Right hindlimb (tissue), 1 donor: Measurements from ENCODE around the gene QPCTL.
A peak's percentile ranks its signal among the peaks of the same experiment; 100 is the strongest.

Experiments used
- DNase-seq: peaks from one replicate; pipeline ENCODE4 v3.0.0-alpha.2; 2018

Gene QPCTL

DNA sequence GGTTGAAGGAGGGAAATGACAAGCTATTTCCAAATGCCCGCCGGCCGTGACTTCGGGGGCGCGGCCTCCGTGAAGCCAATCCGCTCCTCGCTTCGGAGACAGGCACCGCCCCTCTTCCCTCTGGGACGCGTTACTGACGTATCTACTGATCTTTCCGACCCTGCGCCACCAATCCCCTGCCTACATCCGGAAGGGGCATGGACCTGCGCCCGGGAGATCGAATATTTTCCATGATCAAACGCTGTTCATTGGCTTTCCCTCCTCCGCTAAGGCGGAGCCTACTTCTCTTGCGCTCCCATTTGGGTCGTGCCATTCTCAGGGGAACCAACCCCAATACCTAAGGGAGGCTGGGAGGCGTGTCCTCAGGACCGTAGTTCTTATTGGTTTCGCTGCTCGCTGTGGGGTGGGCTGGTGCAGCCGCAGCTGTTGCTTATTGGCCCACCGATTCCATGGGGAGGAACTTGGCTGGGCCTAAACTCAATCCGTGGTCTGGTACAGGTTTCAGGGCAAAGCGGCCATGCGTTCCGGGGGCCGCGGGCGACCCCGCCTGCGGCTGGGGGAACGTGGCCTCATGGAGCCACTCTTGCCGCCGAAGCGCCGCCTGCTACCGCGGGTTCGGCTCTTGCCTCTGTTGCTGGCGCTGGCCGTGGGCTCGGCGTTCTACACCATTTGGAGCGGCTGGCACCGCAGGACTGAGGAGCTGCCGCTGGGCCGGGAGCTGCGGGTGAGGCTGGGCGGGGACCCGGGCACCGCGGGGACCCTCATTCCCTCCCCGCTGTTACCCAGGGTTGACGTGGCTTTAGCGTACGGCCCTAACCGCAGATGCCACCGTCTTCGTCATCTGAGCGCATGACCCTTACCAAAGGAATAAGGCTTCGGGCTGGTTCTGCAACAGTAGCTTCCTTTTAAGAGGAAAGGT is at the start of gene QPCTL:
Gene QPCTL, plus strand, starts transcription at position 480 of the 919 bp plus-strand sequence. Its CDS starts 38 bp downstream, at position 518.
- peak; percentile 96 for DNase-seq

DNA sequence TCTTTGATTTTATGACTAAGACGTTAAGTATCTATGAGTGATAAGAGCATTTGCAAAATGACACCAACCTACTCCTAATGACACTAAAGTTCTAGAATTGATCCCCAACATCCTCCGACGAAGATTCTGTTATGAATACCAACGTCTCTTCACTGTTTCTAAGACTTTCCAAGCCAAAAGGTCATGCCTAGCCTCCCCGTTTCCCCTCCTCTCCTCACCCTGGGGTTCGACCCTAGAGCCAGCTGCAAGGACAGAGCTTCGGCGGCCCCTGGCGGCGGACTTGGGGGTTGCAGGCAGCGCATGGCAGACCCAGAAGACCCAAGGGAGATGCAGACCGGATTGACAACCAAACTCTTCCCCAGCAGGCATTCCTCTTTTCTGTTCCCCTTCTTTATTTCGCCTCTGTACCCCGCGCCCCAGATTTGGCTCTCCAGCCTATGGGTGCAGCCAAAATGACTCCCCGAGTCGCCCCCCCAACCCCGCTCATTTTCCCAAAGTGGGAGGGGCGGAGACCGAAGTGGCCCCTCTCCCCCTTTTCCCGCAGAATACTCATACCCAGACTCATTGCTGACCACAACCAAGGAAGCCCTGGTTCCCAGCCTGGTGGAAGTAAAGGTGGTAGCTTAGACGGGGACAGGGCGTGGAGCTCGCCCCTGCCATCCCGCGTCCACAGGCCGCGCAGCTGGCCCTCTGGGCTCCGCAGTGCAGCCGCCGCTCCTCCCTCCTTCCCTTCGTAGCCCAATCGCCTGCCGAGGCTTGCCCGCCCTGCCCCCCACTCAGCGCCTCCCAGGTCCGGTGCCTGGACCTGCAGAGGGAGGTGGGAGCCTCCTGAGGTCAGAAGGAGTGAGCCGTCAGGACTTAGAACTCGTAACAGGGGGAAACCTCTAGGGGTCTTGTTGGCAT is 49.2 kb upstream of the QPCTL start:
- peak; percentile 91 for DNase-seq

DNA sequence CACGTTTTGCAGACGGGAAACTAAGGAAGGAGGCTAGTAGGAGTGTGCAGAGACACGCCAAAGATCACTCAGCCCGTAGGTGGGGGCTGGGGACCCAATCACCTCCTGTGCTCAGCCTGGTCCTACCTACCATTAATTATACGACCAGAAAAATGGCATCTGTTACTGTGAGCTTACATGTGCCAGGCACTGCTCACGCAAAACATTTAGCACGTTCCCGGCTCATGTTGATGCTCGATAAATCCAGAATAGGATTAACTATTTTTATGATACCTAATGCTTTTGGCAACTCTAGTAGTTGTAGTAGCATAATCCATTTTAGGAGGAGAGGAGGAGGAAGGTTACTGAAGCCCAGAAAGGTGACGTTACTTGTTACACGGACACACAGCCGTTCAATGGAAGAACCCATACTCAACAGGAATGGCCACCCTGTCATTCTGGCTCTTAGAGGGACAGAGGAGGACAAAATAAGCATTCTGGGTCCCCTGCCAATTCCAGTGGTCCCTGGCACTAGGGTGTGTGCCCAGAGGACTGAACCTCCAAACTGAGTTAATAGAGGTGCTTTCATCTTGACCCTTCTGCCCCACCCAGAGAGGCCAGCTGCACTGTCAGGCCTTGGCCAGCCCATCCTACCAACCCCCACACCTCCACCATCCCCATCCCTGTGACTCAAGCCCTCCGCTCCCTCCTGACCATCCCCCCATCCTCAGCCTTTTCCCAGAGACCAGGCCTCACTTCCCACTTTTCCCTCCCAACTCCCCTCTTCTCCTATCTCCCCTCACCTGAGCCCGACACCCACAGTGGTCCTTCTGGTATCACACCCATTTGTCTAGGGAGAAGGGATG is 48.3 kb upstream of the QPCTL start:
- DNase-seq = no peak

DNA sequence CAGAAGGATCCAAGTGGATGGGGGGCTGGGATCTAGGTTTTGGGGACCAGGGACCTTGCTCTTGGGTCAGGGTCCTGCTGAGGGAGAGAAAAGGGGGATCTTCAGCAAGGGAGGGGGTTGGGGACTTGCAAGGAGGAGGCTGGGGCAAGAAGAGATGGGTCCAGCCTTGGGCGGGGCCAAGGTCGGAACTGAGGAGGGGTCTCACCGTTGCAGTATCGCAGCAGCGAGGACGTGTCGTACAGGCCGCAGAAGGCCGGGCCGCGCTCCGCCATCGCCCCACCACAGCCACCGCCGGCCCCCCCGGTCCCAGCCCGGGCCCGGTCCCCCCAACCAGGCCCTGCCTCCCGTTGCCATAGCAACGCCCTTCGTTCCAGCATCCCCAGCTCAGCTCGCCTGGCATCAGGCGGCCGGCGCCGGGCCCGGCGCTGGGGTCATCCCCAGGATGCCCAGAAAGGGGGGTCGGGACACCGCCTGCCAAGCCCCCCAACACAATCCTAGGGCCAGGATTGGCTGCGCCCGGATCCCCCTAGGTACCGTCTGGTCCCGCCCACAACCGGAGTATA is 47.3 kb upstream of the QPCTL start:
- no peak for DNase-seq

DNA sequence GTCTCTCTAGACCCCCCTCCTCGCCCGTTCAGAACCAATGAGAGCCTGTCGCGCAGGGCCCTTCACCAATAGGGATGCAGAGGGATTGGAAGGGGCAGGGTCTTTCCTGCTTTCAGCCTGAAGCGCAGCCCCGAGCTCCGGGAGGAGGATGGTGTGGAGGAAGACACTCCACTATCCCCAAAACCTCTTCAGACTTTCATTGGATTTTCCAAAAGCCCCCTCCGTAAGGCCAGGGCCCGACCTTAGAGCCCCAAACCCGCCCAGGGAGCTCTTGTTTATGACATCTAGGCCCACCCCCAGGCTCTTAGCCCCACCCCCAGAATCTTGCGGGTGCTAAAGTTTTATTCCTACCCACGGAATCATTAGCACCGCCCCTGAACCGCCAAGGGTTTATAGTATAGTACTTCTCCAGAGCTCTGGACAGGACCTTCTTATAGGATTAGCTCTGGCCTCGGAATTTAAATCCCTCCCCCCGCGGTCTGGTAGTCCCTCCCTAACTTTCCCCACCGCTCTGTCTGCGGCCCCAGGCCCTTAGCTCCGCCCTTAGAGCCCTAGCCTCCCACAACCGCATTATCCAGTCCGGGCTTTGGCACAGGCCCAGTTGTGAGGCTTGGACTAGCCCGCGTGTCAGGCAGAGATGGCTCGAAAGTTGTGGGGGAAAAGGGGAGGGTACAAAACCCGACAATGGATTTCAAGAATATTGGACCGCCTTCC is 46.7 kb upstream of the QPCTL start:
- peak; percentile 92 for DNase-seq

DNA sequence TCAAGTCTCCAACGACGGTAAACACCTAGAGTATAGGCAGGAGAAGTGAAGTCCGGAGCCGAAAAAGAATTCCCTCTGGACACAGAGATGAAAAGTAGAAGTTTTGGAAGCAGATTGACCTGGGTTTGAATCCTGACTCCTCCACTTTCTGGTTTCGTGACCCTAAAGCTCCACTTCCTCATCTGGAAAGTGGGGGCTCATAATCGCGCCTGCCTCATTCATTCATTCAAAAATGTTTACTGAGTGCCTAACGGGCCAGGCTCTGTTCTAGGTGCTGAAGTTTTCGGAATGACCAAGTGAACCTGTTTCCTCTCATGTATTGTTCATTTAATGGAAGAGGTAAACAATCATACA is 46.1 kb upstream of the QPCTL start:
- no peak for DNase-seq

GRCh38 chr19:45650722-45651121 is 41.7 kb upstream of the QPCTL start:
- DNase-seq = no peak

GRCh38 chr19:45653634-45654033 is 38.8 kb upstream of the QPCTL start:
- no peak for DNase-seq

DNA sequence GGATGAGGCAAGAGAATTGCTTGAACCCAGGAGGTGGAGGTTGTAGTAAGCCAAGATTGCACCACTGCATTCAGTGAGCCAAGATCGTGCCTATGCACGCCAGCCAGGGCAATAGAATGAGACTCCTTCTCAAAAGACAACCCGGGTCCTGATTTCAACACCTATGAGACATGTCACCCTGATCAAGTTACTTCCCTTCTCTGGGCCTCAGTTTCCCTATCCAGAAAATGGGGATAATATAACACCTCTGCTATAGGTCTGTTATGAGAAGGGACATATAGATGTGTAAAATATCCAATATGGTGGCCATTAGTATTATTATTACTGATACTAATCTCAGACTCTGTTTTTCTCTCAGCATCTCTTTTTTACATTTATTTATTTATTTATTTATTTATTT is 37.4 kb upstream of the QPCTL start:
- no peak for DNase-seq

- DNase-seq = no peak
Observed at GRCh38 chr19:45657520-45658167, 34.8 kb upstream of the QPCTL start.

- no peak for DNase-seq
Observed at GRCh38 chr19:45659096-45659729, 33.3 kb upstream of the QPCTL start.

- DNase-seq = no peak
Observed at GRCh38 chr19:45660636-45661035, 31.8 kb upstream of the QPCTL start.

- no peak for DNase-seq
Observed at GRCh38 chr19:45663800-45664199, 28.7 kb upstream of the QPCTL start.

DNA sequence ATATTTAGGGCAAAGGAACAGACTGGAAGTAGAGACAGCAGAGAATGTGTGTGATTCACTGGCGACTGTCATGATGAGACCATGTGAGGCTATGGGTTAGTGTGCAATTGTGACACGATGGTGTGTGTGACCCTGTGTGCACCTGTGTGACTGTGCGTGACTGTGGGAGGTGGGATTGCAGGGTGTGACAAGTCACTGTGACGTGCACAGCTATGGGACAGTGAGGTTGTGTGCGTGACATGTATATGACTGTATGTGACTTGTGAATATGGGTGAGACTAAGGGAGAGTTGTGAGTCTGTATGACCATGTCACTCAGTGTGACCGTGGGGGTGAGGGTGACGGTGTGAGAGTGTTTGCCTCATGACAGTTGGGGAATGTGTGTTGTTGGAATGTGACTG is 27.9 kb upstream of the QPCTL start:
- no peak for DNase-seq

DNA sequence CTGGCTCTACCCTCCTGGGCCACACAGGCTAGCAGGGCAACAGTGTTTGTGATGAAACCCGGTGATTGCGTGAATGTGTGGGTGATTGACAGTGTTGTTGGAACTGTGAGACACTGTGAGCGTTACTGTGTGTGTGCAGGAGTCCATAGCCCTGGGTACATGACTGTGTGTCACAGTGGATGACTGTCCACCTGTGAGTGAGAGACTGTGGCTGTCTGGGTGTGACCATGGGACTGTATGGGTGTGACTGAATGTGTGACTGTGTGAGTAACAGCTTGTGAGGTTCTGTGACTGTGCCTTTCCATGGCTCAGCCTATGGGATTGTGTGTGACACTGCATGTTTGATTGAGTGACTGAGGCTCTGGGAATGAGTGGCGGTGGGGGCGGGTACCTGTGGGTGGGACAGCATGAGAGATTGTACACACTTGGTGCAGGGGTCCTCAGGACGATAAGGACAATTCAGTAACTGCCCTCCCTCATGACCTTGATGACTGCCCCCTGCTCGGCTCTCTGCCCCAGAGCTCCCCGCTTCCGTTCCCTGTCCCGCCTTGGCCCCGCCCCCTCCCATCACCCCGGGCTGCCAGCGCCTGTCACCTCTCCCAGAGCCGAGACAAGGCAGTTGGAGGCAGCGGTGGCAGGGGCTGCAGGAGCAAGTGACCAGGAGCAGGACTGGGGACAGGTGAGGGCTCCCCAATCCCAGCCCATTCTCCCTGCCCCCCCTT is 24.7 kb upstream of the QPCTL start, which contains the start of gene GIPR:
Gene GIPR, plus strand, starts transcription at position 602 of the 722 bp plus-strand sequence. CDS start 1,300 bp downstream, outside the sequence.
- DNase-seq = no peak

- no peak for DNase-seq
Observed at GRCh38 chr19:45668342-45668871, 24.1 kb upstream of the QPCTL start.

- peak; percentile 32 for DNase-seq
Observed at GRCh38 chr19:45670670-45671453, 21.6 kb upstream of the QPCTL start.

DNA sequence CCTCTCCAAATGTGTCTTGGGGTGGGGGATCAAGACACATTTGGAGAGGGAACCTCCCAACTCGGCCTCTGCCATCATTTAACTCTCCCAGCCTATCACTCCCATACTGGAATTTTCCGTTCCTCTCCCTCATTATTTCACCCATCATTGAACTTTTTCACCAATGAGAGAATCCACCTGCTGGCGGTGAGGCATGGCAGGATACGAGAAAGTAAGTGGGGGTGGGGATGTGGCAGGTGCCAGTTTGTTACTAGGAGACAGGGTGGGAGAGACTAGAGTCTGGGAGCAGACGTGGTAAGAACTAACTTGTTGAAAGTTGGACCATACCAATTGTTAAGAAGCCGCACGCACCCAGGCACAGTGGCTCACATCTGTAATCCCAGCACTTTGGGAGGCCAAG is 17.5 kb upstream of the QPCTL start:
- no peak for DNase-seq

DNA sequence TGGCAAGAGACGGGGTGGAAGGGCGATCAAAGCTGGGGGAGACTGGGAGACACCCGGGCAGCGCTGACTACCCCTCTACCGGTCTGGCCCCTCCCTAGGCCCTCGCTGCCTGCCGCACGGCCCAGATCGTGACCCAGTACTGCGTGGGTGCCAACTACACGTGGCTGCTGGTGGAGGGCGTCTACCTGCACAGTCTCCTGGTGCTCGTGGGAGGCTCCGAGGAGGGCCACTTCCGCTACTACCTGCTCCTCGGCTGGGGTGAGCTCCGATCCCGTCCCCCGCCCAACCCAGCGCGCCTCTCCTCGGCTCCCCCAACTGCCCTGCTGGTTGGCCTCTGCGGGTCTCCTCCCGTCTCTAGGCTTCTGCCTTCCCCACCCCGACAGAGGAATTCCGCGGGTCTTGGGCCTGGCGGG is 15.6 kb upstream of the QPCTL start:
- no peak for DNase-seq
